ENCODE data around the gene PCSK1N.

The PCSK1N gene

GRCh38 chrX:48792219-48792618, 43.2 kb downstream of the PCSK1N start:
- no peak for TF ChIP-seq Cebpa-rat (IDR thresholded peaks at IDR 0.05)
- H3K27ac ChIP-seq: no peak overlapping the region

GRCh38 chrX:48791063-48791820, 44.2 kb downstream of the PCSK1N start:
- Histone ChIP-seq H3K4me2 (no peak overlapping the region), H3K27ac (no peak overlapping the region), H3K9ac (no peak overlapping the region), H3K4me3 (no peak overlapping the region), H3K27me3 (peaks cover 77% of the 10 kb centered on the region), H3K9me3 (no peaks in the 10 kb centered on the region), H4K20me1 (no peaks in the 10 kb centered on the region; the same call in 1 of the 2 replicates), H3K36me3 (no peaks in the 10 kb centered on the region), H3K4me1 (no peaks in the 10 kb centered on the region)
- no peak for TF ChIP-seq Cebpa-rat (IDR thresholded peaks at IDR 0.05)

More at GRCh38 chrX:48792219-48792618, 43.2 kb downstream of the PCSK1N start:
- peaks cover 79% of the 10 kb centered on the region for H3K27me3 ChIP-seq
- H3K9ac ChIP-seq: no peak overlapping the region
- no peak overlapping the region for H3K4me2 ChIP-seq
- H3K9me3 ChIP-seq: no peaks in the 10 kb centered on the region
- H3K4me3 ChIP-seq: no peak overlapping the region
- no peaks in the 10 kb centered on the region for H3K36me3 ChIP-seq
- no peaks in the 10 kb centered on the region for H3K4me1 ChIP-seq
- H4K20me1 ChIP-seq: no peaks in the 10 kb centered on the region; the same call in 1 of the 2 replicates

GRCh38 chrX:48790477-48790876, 44.9 kb downstream of the PCSK1N start:
- Histone ChIP-seq H3K36me3 (no peaks in the 10 kb centered on the region), H3K27me3 (peaks cover 70% of the 10 kb centered on the region), H3K9ac (no peak overlapping the region), H3K27ac (no peak overlapping the region), H3K9me3 (no peaks in the 10 kb centered on the region), H3K4me1 (no peaks in the 10 kb centered on the region), H3K4me2 (no peak overlapping the region), H4K20me1 (no peaks in the 10 kb centered on the region; the same call in 1 of the 2 replicates), H3K4me3 (no peak overlapping the region)
- TF ChIP-seq Cebpa-rat (IDR thresholded peaks at IDR 0.05): no peak

- H3K9ac ChIP-seq: no peak overlapping the region
- no peaks in the 10 kb centered on the region for H3K36me3 ChIP-seq
- peaks cover 61% of the 10 kb centered on the region for H3K27me3 ChIP-seq
- no peak overlapping the region for H3K27ac ChIP-seq
- TF ChIP-seq Cebpa-rat (IDR thresholded peaks at IDR 0.05): no peak
- no peaks in the 10 kb centered on the region; the same call in 1 of the 2 replicates for H4K20me1 ChIP-seq
- H3K4me1 ChIP-seq: no peaks in the 10 kb centered on the region
- H3K9me3 ChIP-seq: no peaks in the 10 kb centered on the region
- H3K4me2 ChIP-seq: no peak overlapping the region
- no peak overlapping the region for H3K4me3 ChIP-seq
Measured at GRCh38 chrX:48789366-48790220, 45.8 kb downstream of the PCSK1N start.

GRCh38 chrX:48787505-48788443, 47.6 kb downstream of the PCSK1N start:
- no peaks in the 10 kb centered on the region for H3K9me3 ChIP-seq
- no peak overlapping the region for H3K27ac ChIP-seq
- H3K36me3 ChIP-seq: no peaks in the 10 kb centered on the region

GRCh38 chrX:48786825-48787504, 48.4 kb downstream of the PCSK1N start:
- Histone ChIP-seq H3K9ac (no peak overlapping the region), H4K20me1 (no peaks in the 10 kb centered on the region; the same call in 1 of the 2 replicates), H3K4me2 (no peak overlapping the region)

More at GRCh38 chrX:48787505-48788443, 47.6 kb downstream of the PCSK1N start:
- Histone ChIP-seq H3K4me1 (no peaks in the 10 kb centered on the region), H3K4me3 (no peak overlapping the region), H4K20me1 (no peaks in the 10 kb centered on the region; the same call in 1 of the 2 replicates), H3K9ac (no peak overlapping the region), H3K4me2 (no peak overlapping the region), H3K27me3 (peaks cover 48% of the 10 kb centered on the region)
- TF ChIP-seq Cebpa-rat (IDR thresholded peaks at IDR 0.05): no peak

GRCh38 chrX:48786341-48786800, 49.0 kb downstream of the PCSK1N start, which contains the start of gene GATA1:
GATA1 (plus strand) TSS chrX:48786590; CDS start chrX:48791110, 4,520 bp downstream.
- TF ChIP-seq Cebpa-rat (IDR thresholded peaks at IDR 0.05): no peak
- Histone ChIP-seq H4K20me1 (no peaks in the 10 kb centered on the region; the same call in 1 of the 2 replicates), H3K4me2 (no peak within 1 kb of the TSS)

More at GRCh38 chrX:48786825-48787504, 48.4 kb downstream of the PCSK1N start:
- no peak overlapping the region for H3K27ac ChIP-seq
- TF ChIP-seq Cebpa-rat (IDR thresholded peaks at IDR 0.05): no peak
- H3K36me3 ChIP-seq: no peaks in the 10 kb centered on the region
- peaks cover 49% of the 10 kb centered on the region for H3K27me3 ChIP-seq
- no peaks in the 10 kb centered on the region for H3K9me3 ChIP-seq
- H3K4me3 ChIP-seq: no peak overlapping the region
- no peaks in the 10 kb centered on the region for H3K4me1 ChIP-seq

GRCh38 chrX:48785540-48786214, 49.7 kb downstream of the PCSK1N start:
- H3K4me2 ChIP-seq: no peak overlapping the region
- no peak for TF ChIP-seq Cebpa-rat (IDR thresholded peaks at IDR 0.05)
- no peak overlapping the region for H3K27ac ChIP-seq
- no peaks in the 10 kb centered on the region; the same call in 1 of the 2 replicates for H4K20me1 ChIP-seq
- H3K27me3 ChIP-seq: peaks cover 45% of the 10 kb centered on the region; the same call in 1 of the 2 replicates
- H3K9me3 ChIP-seq: no peaks in the 10 kb centered on the region
- H3K36me3 ChIP-seq: no peaks in the 10 kb centered on the region
- no peak overlapping the region for H3K4me3 ChIP-seq
- no peaks in the 10 kb centered on the region for H3K4me1 ChIP-seq
- no peak overlapping the region for H3K9ac ChIP-seq

More at GRCh38 chrX:48786341-48786800, 49.0 kb downstream of the PCSK1N start, which contains the start of gene GATA1:
- Histone ChIP-seq H3K36me3 (no peaks in the 10 kb centered on the region), H3K27me3 (peaks cover 46% of the 10 kb centered on the region; the same call in 1 of the 2 replicates), H3K9ac (no peak within 1 kb of the TSS), H3K4me1 (no peaks in the 10 kb centered on the region), H3K27ac (no peak within 1 kb of the TSS), H3K9me3 (no peaks in the 10 kb centered on the region), H3K4me3 (no peak within 1 kb of the TSS)

Measured in BLaER1 (cell line).